HCT116 (cell line): Measurements from ENCODE around the gene ERGIC3. TPM values are rescaled to one million over a fixed set of nuclear protein-coding genes. Genes with fewer than 3 reads are reported as not detected.

Source experiments
- ATAC-seq: fragments of 200-7000 bp; cut with Tn5 transposase; 2 replicates; pipeline ENCODE4 v1.9.1; 2020; ENCODE audit warnings: mild to moderate bottlenecking, moderate library complexity
- BruUV-seq: library from RNA; stranded (reverse); fragments of 400-500 nt; replicated peaks from 2 replicates; lab custom pipeline; 2021; lab: Mats Ljungman, UMichigan
- CTCF ChIA-PET: fragments of 300-600 bp; sonication (Branson Sonifier 250); formaldehyde crosslinking; loops from one replicate; lab custom pipeline; 2021; ENCODE audit warnings: antibody characterized with exemption; lab: Charles Lee
- POLR2A ChIA-PET: fragments of 300-600, 350-600 bp; sonication (Branson Sonifier 250); formaldehyde crosslinking; loops from one replicate; lab custom pipeline; 2021; ENCODE audit warnings: antibody characterized with exemption; lab: Charles Lee
- RAD21 ChIA-PET, 2 experiments: fragments of 300-600 bp; sonication (Branson Sonifier 250); formaldehyde crosslinking; loops; one replicate each; lab custom pipeline; 2023; ENCODE audit warnings: low total read pairs in 2 of 2; ENCODE audit not compliant: uncharacterized antibody in 2 of 2, unreplicated experiment in 2 of 2, low non-redundant PET in 1 of 2; lab: Charles Lee
- DNase-seq: peaks from one replicate; pipeline ENCODE4 v3.0.0-alpha.2; 2010; ENCODE audit warnings: low read depth, low spot score
- H2AFZ ChIP-seq: fragments of 200-600 bp; shearing (Covaris generic), sonication (generic); 2 replicates; pipeline ENCODE4 v1.6.1; 2017; ENCODE audit warnings: low read depth, mixed run types, mixed read lengths, antibody characterized with exemption, low read length; ENCODE audit not compliant: poor library complexity, severe bottlenecking
- H3K27ac ChIP-seq: 2 replicates; pipeline ENCODE4 v1.5.1; 2012; ENCODE audit warnings: low read depth, low read length
- H3K27me3 ChIP-seq: fragments of 200-600 bp; sonication (generic); 2 replicates; pipeline ENCODE4 v1.6.1; 2016; ENCODE audit warnings: mixed run types, low read length, mixed read lengths; ENCODE audit not compliant: insufficient read depth
- H3K36me3 ChIP-seq, 2 experiments: fragments of 200-500 bp in 1 of 2; fragments of 200-600 bp in 1 of 2; sonication (Bioruptor generic) in 1 of 2; sonication (generic) in 1 of 2; 2 replicates each; pipeline versions ENCODE4 v1.5.1 to v1.6.1; 2014 to 2016; ENCODE audit warnings: low read length in 2 of 2, inconsistent platforms in 1 of 2, mixed read lengths in 1 of 2, mixed run types in 1 of 2; ENCODE audit not compliant: insufficient read depth in 2 of 2, control insufficient read depth in 1 of 2
- H3K4me1 ChIP-seq, 2 experiments: fragments of 200-600 bp in 1 of 2; sonication (generic) in 1 of 2; 2 replicates each; pipeline versions ENCODE4 v1.5.1 to v1.6.1; 2012 to 2017; ENCODE audit warnings: low read length in 2 of 2, inconsistent platforms in 1 of 2, mild to moderate bottlenecking in 1 of 2, mixed read lengths in 1 of 2, mixed run types in 1 of 2, moderate library complexity in 1 of 2; ENCODE audit not compliant: insufficient read depth in 2 of 2, control insufficient read depth in 1 of 2
- H3K4me2 ChIP-seq: fragments of 200-600 bp; sonication (generic); 2 replicates; pipeline ENCODE4 v1.6.1; 2017; ENCODE audit warnings: mixed run types, low read length, mixed read lengths
- H3K4me3 ChIP-seq, 2 experiments: fragments of 200-600 bp in 1 of 2; sonication (generic) in 1 of 2; replicated peaks in 1 of 2; 2 replicates each; pipeline ENCODE4 v1.5.1; 2011 to 2016; ENCODE audit warnings: low read length in 2 of 2, control low read depth in 1 of 2, low read depth in 1 of 2, mild to moderate bottlenecking in 1 of 2, mixed read lengths in 1 of 2, mixed run types in 1 of 2
- H3K79me2 ChIP-seq: fragments of 200-600 bp; sonication (generic); 2 replicates; pipeline ENCODE4 v1.6.1; 2017; ENCODE audit warnings: mild to moderate bottlenecking, mixed run types, low read length, moderate library complexity, mixed read lengths; ENCODE audit not compliant: insufficient read depth
- H3K9ac ChIP-seq: fragments of 200-600 bp; sonication (generic); 2 replicates; pipeline ENCODE4 v1.6.1; 2016; ENCODE audit warnings: low read length, mixed read lengths
- H3K9me2 ChIP-seq: fragments of 200-600 bp; sonication (generic), shearing (Covaris generic); 2 replicates; pipeline ENCODE4 v1.6.1; 2017; ENCODE audit warnings: mixed run types, mild to moderate bottlenecking, moderate library complexity; ENCODE audit not compliant: insufficient read depth
- H3K9me3 ChIP-seq, 2 experiments: fragments of 200-500 bp in 1 of 2; fragments of 200-600 bp in 1 of 2; sonication (Bioruptor generic) in 1 of 2; sonication (generic) in 1 of 2; 2 replicates each; pipeline ENCODE4 v1.6.1; 2014 to 2017; ENCODE audit warnings: low read length in 2 of 2, mixed read lengths in 2 of 2, inconsistent platforms in 1 of 2, low read depth in 1 of 2, mild to moderate bottlenecking in 1 of 2, mixed run types in 1 of 2, moderate library complexity in 1 of 2; ENCODE audit not compliant: control insufficient read depth in 1 of 2, insufficient read depth in 1 of 2
- H4K20me1 ChIP-seq: fragments of 200-600 bp; sonication (generic), shearing (Covaris generic); 2 replicates; pipeline ENCODE4 v1.6.1; 2017; ENCODE audit warnings: mixed run types, mild to moderate bottlenecking, moderate library complexity; ENCODE audit not compliant: insufficient read depth
- ATF3 ChIP-seq: IDR thresholded peaks from 2 replicates; pipeline ENCODE4 v1.6.1; 2012
- CEBPB ChIP-seq: IDR thresholded peaks from 2 replicates; pipeline ENCODE4 v1.6.1; 2012; ENCODE audit warnings: low read depth
- EGR1 ChIP-seq: IDR thresholded peaks from 2 replicates; pipeline ENCODE4 v1.6.1; 2012; ENCODE audit warnings: low read depth
- EZH2 ChIP-seq: fragments of 200-600 bp; sonication (generic); IDR thresholded peaks from 2 replicates; pipeline ENCODE4 v1.6.1; 2017; ENCODE audit warnings: antibody characterized with exemption, mixed run types
- JUND ChIP-seq: IDR thresholded peaks from 2 replicates; pipeline ENCODE4 v1.6.1; 2012
- POLR2AphosphoS5 ChIP-seq: IDR thresholded peaks from 2 replicates; pipeline ENCODE4 v1.6.1; 2011; ENCODE audit warnings: mild to moderate bottlenecking, low read depth, low read length, moderate library complexity
- REST ChIP-seq: IDR thresholded peaks from 2 replicates; pipeline ENCODE4 v1.6.1; 2012; ENCODE audit warnings: low read depth
- SP1 ChIP-seq: IDR thresholded peaks from 2 replicates; pipeline ENCODE4 v1.6.1; 2012; ENCODE audit warnings: low read depth
- SRF ChIP-seq: IDR thresholded peaks from 2 replicates; pipeline ENCODE4 v1.6.1; 2012; ENCODE audit warnings: low read depth
- YY1 ChIP-seq: IDR thresholded peaks from 2 replicates; pipeline ENCODE4 v1.6.1; 2011; ENCODE audit warnings: low read length, low read depth, moderate library complexity, mild to moderate bottlenecking; ENCODE audit not compliant: insufficient replicate concordance; ENCODE audit errors: extremely low read depth
- ZBTB33 ChIP-seq: IDR thresholded peaks from 2 replicates; pipeline ENCODE4 v1.6.1; 2011; ENCODE audit warnings: mild to moderate bottlenecking, low read length, moderate library complexity; ENCODE audit not compliant: insufficient replicate concordance; ENCODE audit errors: extremely low read depth
- ZFX ChIP-seq: fragments of 450-650 bp; IDR thresholded peaks from 2 replicates; pipeline ENCODE4 v1.6.1; 2017
- ZNF274 ChIP-seq: fragments of 200-500 bp; sonication (Bioruptor generic); IDR thresholded peaks from 2 replicates; pipeline ENCODE4 v1.6.1; 2014; ENCODE audit warnings: mild to moderate bottlenecking, low read depth, low read length, inconsistent platforms
- intact Hi-C: fragments of 100-400 bp; cut with micrococcal nuclease; formaldehyde crosslinking; loops from 2 replicates; pipeline ENCODE4 v1.10.0; 2022
- total RNA-seq: library from RNA; stranded (reverse); gene quantifications from one replicate; pipeline ENCODE4 v1.2.1, GENCODE V29; 2021; ENCODE audit not compliant: unreplicated experiment

The ERGIC3 gene
- total RNA-seq, 1 experiment from 2014 or later = 229 TPM

- Histone ChIP-seq H3K79me2 (no peaks in the 10 kb centered on the region), H2AFZ (no peak overlapping the region), H3K27me3 (no peaks in the 10 kb centered on the region), H3K4me2 (no peak overlapping the region), H3K9me3 (no peaks in the 10 kb centered on the region), H3K9me2 (no peaks in the 10 kb centered on the region), H3K4me1 (no peaks in the 10 kb centered on the region; a peak in 1 of 4 replicates), H3K36me3 (peaks cover 12 to 22% of the 10 kb centered on the region in 2 experiments; a peak in 3 of 4 replicates), H3K4me3 (no peak overlapping the region), H3K9ac (no peak overlapping the region), H3K27ac (no peak overlapping the region), H4K20me1 (no peaks in the 10 kb centered on the region)
- ChIA-PET POLR2A (no interaction called here), RAD21 (no interaction called here), CTCF (interaction anchor here (0.8 kb wide), 1 partner anchor 59 kb away, joined by 3 read pairs; no protein-coding TSS in a partner anchor)
- BruUV-seq = no TSS peak
- DNase-seq (no peak), ATAC-seq (no peak)
- intact Hi-C loops = no loop called here
- no peak for TF ChIP-seq SP1
These were observed 18.2 kb downstream of the ERGIC3 start for GRCh38 chr20:35560105-35560511.

- intact Hi-C loops = no loop called here
- no peak for TF ChIP-seq POLR2AphosphoS5
- no peak for TF ChIP-seq CEBPB
- no peak for TF ChIP-seq ATF3
- no peak for TF ChIP-seq ZNF274
- no peak for TF ChIP-seq ZBTB33
- no peak for TF ChIP-seq SRF
- no peak for TF ChIP-seq REST
- no peak for TF ChIP-seq ZFX
- no peak for TF ChIP-seq JUND
- no peak for TF ChIP-seq EZH2
- no peak for TF ChIP-seq EGR1
- no peak for TF ChIP-seq YY1
These were observed 18.7 kb downstream of the ERGIC3 start for GRCh38 chr20:35560541-35560940.

More at GRCh38 chr20:35560541-35560940, 18.7 kb downstream of the ERGIC3 start:
- Histone ChIP-seq H3K4me3 (no peak overlapping the region), H4K20me1 (no peaks in the 10 kb centered on the region), H3K36me3 (peaks cover 8 to 19% of the 10 kb centered on the region in 2 experiments; a peak in 2 of 4 replicates), H2AFZ (no peak overlapping the region), H3K4me2 (no peak overlapping the region), H3K27me3 (no peaks in the 10 kb centered on the region), H3K4me1 (no peaks in the 10 kb centered on the region; a peak in 1 of 4 replicates), H3K9ac (no peak overlapping the region), H3K79me2 (no peaks in the 10 kb centered on the region), H3K9me2 (no peaks in the 10 kb centered on the region), H3K9me3 (no peaks in the 10 kb centered on the region), H3K27ac (no peak overlapping the region)
- BruUV-seq = no TSS peak
- ChIA-PET RAD21 (no interaction called here), POLR2A (no interaction called here), CTCF (interaction anchor here (0.8 kb wide), 1 partner anchor 58 kb away, joined by 3 read pairs; no protein-coding TSS in a partner anchor)
- DNase-seq (no peak), ATAC-seq (no peak)
